Body of pancreas (tissue), 4 donors: Measurements from ENCODE around the gene TMPRSS13.

Experiments
- POLR2A ChIP-seq, 3 donors: fragments of 450-650 bp; IDR thresholded peaks; one replicate each; pipeline ENCODE4 v1.6.1; 2016; ENCODE audit warnings: antibody characterized with exemption in 3 of 3, mild to moderate bottlenecking in 2 of 3
- TF ChIP-seq, protein P1 (sequence below), 7 experiments: fragments of 450-650 bp in 4 of 7; fragments of 200-600 bp in 3 of 7; sonication (generic) in 3 of 7; IDR thresholded peaks; one replicate each; pipeline ENCODE4 v1.5.1; 2016 to 2019; ENCODE audit warnings: antibody characterized with exemption in 7 of 7

DNA sequence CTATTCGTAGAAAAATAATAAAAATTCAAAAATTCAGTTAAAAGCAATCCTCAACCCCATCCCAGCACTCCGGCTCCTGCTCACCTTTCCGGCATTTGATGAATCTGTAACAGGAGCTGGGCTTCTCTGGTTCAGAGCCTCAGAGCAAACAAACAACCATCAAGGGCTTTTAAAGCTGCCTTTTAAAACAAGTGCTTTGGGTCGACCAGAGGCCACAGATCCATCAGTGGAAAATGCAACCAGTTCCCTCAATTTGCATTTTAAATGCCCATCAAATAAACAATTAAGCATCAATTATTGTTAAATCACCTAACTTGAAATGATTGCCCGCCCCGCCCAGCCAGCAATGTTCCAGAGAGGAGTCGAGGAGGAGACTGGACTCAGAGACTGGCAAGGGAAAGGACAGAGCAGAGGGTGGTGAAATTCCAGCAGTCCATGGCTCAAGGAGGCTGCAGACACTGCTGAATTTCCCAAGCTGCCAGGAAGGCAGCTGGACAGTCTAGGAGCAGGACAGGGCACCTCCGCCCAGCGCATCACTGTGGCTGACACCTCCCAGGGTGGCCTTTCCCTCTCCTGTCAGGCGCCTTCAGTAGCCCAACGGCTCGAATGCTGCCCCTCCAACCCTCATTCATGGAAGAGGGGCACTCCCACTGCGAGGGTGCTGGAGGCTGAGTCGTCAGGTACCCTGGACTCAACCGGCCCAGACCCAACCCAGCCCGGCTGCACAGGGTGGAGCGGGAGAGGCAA, 60.2 kb downstream of the TMPRSS13 start:
- TF ChIP-seq, protein P1, sequence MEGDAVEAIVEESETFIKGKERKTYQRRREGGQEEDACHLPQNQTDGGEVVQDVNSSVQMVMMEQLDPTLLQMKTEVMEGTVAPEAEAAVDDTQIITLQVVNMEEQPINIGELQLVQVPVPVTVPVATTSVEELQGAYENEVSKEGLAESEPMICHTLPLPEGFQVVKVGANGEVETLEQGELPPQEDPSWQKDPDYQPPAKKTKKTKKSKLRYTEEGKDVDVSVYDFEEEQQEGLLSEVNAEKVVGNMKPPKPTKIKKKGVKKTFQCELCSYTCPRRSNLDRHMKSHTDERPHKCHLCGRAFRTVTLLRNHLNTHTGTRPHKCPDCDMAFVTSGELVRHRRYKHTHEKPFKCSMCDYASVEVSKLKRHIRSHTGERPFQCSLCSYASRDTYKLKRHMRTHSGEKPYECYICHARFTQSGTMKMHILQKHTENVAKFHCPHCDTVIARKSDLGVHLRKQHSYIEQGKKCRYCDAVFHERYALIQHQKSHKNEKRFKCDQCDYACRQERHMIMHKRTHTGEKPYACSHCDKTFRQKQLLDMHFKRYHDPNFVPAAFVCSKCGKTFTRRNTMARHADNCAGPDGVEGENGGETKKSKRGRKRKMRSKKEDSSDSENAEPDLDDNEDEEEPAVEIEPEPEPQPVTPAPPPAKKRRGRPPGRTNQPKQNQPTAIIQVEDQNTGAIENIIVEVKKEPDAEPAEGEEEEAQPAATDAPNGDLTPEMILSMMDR (IDR thresholded peaks at IDR 0.05), result no peak
- no peak for TF ChIP-seq POLR2A (IDR thresholded peaks at IDR 0.05)
